Effector memory CD8-positive, alpha-beta T cell (primary cell): Measurements from ENCODE around the gene HIPK3.

ENCODE experiments used
- ATAC-seq: fragments of 150-1000 bp; cut with Tn5 transposase; replicated peaks from 2 replicates; pipeline ENCODE4 v1.10.0; 2021; ENCODE audit warnings: mild to moderate bottlenecking, moderate library complexity
- DNase-seq, 3 experiments: peaks; one replicate each; pipeline ENCODE4 v3.0.0; 2021
- H3K27ac Mint-ChIP-seq, 2 donors: one replicate each; pipeline ENCODE4 v1.8.0; 2022; ENCODE audit warnings: mild to moderate bottlenecking in 2 of 2, mixed read lengths in 2 of 2, moderate library complexity in 2 of 2
- H3K27me3 Mint-ChIP-seq, 2 donors: one replicate each; pipeline ENCODE4 v1.8.0; 2022; ENCODE audit warnings: mixed read lengths in 2 of 2
- H3K36me3 Mint-ChIP-seq: one replicate; pipeline ENCODE4 v1.8.0; 2022; ENCODE audit warnings: mild to moderate bottlenecking, moderate library complexity, mixed read lengths; ENCODE audit not compliant: insufficient read depth
- H3K4me1 Mint-ChIP-seq, 2 donors: one replicate each; pipeline ENCODE4 v1.8.0; 2022; ENCODE audit warnings: low read depth in 2 of 2, mixed read lengths in 2 of 2
- H3K4me3 Mint-ChIP-seq, 2 donors: one replicate each; pipeline ENCODE4 v1.8.0; 2022; ENCODE audit warnings: mild to moderate bottlenecking in 2 of 2, mixed read lengths in 2 of 2, moderate library complexity in 2 of 2
- H3K9me3 Mint-ChIP-seq, 2 donors: one replicate each; pipeline ENCODE4 v1.8.0; 2022; ENCODE audit warnings: mixed read lengths in 2 of 2

HIPK3 gene

GRCh38 chr11:33384220-33384619 is 127.0 kb downstream of the HIPK3 start:
- ATAC-seq: no peak
- Mint-ChIP-seq H3K36me3 (no peaks in the 10 kb centered on the region), H3K27ac (no peak overlapping the region), H3K9me3 (no peaks in the 10 kb centered on the region), H3K4me3 (no peak overlapping the region), H3K4me1 (no peaks in the 10 kb centered on the region), H3K27me3 (peaks cover 7 to 8% of the 10 kb centered on the region in 2 donors)
- no peak for DNase-seq

GRCh38 chr11:33387581-33387980 is 130.4 kb downstream of the HIPK3 start:
- H3K4me3 Mint-ChIP-seq: no peak overlapping the region
- no peaks in the 10 kb centered on the region for H3K4me1 Mint-ChIP-seq
- H3K27me3 Mint-ChIP-seq: peaks cover 17 to 33% of the 10 kb centered on the region in 2 donors
- H3K36me3 Mint-ChIP-seq: no peaks in the 10 kb centered on the region
- ATAC-seq (no peak), DNase-seq (no peak)
- no peaks in the 10 kb centered on the region for H3K9me3 Mint-ChIP-seq
- no peak overlapping the region for H3K27ac Mint-ChIP-seq

DNA sequence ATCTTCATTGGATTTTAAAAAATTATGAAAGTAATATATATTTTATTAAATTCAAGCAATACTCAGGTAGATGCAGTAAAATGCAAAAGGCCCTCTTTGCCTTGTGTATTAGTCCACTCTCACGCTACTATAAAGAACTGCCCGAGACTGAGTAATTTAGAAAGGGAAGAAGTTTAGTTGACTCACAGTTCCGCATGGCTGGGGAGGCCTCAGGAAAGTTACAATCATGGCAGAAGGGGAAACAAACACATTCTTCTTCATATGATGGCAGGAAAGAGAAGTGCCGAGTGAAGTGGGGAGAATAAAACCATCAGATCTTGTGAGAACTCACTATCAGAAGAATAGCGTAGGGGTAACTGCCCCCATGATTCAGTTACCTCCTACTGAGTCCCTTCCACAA is 130.8 kb downstream of the HIPK3 start:
- Mint-ChIP-seq H3K27ac (no peak overlapping the region), H3K36me3 (no peaks in the 10 kb centered on the region), H3K27me3 (peaks cover 21 to 37% of the 10 kb centered on the region in 2 donors), H3K9me3 (no peaks in the 10 kb centered on the region), H3K4me1 (no peaks in the 10 kb centered on the region), H3K4me3 (no peak overlapping the region)
- DNase-seq: no peak
- ATAC-seq: no peak

DNA sequence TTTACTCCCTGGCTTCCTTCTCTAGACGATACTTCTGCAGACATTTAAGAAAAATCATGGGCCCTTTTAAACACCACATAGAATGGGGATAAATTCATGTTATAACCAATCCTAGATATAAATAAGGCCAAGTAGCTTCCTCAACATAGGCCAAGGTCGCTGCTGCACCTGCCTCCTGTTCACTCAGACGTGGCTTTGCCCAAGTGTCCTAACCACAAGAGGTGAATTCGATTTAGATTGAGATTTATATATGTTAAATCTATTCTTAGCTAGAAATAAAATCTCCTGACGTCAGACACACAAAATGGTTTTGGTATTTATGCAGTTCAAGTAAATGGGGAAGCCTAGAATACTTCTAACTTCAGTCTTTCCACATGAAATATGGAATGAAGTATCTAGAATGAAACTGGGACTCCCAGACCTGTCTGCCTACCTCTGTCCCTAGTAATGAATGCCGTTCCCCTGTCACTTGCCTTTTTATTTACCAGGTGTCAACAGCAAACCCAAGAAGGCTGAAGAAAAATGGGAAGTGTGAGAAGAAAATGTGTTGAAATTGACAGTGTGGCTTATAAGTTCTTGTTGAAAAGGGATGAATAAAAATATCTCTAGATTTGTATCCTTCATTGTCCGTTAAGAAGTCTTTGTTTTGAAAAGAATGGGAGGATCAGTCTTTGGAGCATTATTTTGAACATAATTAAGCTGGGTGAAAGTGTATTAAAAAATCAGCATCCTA is 131.8 kb downstream of the HIPK3 start:
- Mint-ChIP-seq H3K36me3 (no peaks in the 10 kb centered on the region), H3K4me3 (no peak overlapping the region), H3K27me3 (peaks cover 28 to 46% of the 10 kb centered on the region in 2 donors), H3K4me1 (no peaks in the 10 kb centered on the region), H3K27ac (no peak overlapping the region), H3K9me3 (no peaks in the 10 kb centered on the region)
- no peak for ATAC-seq
- DNase-seq: no peak

GRCh38 chr11:33389635-33390034 is 132.5 kb downstream of the HIPK3 start:
- H3K4me1 Mint-ChIP-seq: no peaks in the 10 kb centered on the region
- H3K4me3 Mint-ChIP-seq: no peak overlapping the region
- DNase-seq: no peak
- peaks cover 28 to 47% of the 10 kb centered on the region in 2 donors for H3K27me3 Mint-ChIP-seq
- H3K36me3 Mint-ChIP-seq: no peaks in the 10 kb centered on the region
- no peak for ATAC-seq
- H3K27ac Mint-ChIP-seq: no peak overlapping the region
- H3K9me3 Mint-ChIP-seq: no peaks in the 10 kb centered on the region

GRCh38 chr11:33390944-33391892 is 134.0 kb downstream of the HIPK3 start:
- DNase-seq: no peak
- Mint-ChIP-seq H3K27me3 (peaks cover 33 to 47% of the 10 kb centered on the region in 2 donors), H3K4me1 (no peaks in the 10 kb centered on the region), H3K27ac (no peak overlapping the region), H3K36me3 (no peaks in the 10 kb centered on the region), H3K4me3 (no peak overlapping the region), H3K9me3 (no peaks in the 10 kb centered on the region)
- ATAC-seq: no peak

- H3K4me3 Mint-ChIP-seq: no peak overlapping the region
Measured at GRCh38 chr11:33391893-33392251, 134.7 kb downstream of the HIPK3 start.

DNA sequence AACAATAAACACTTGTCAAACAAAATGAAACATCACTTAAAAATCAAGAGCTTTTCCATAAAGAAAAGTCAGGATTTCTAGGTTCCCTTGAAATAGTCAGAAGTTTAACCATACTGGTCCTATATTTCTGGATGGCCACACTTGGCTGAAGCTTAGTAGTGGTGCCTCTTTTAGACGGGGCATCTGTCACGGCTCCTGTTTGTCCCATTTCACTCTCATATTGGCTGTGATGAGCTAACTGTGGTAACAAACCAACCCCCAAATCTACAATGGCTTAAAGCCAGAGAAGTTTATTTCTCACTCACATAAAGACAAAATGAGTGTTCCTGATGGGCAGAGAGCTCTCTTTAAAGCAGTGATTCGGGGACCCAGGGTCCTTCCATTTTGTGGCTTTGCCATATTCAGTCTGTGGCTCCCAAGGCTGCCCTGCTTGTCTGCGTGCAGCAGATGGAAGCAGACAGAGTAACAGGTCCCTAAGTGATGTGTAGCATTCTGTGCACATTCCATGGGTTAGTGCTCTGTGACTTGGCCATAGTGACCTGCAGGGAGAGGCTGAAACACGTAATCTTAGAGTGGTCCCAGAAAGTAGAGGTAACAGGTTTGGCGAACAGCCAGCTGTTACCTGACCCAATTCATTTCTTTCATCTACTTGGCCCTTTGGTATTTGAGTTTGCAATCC is 137.4 kb downstream of the HIPK3 start:
- Mint-ChIP-seq H3K4me1 (no peaks in the 10 kb centered on the region), H3K27me3 (peaks cover 30 to 42% of the 10 kb centered on the region in 2 donors), H3K9me3 (no peaks in the 10 kb centered on the region), H3K36me3 (no peaks in the 10 kb centered on the region), H3K27ac (no peak overlapping the region), H3K4me3 (no peak overlapping the region)
- no peak for ATAC-seq
- DNase-seq: no peak

More at GRCh38 chr11:33391893-33392251, 134.7 kb downstream of the HIPK3 start:
- Mint-ChIP-seq H3K36me3 (no peaks in the 10 kb centered on the region), H3K27me3 (peaks cover 36 to 47% of the 10 kb centered on the region in 2 donors), H3K27ac (no peak overlapping the region), H3K9me3 (no peaks in the 10 kb centered on the region), H3K4me1 (no peaks in the 10 kb centered on the region)
- DNase-seq (no peak), ATAC-seq (no peak)

- ATAC-seq: no peak
- Mint-ChIP-seq H3K27me3 (peaks cover 28 to 36% of the 10 kb centered on the region in 2 donors), H3K4me1 (no peaks in the 10 kb centered on the region), H3K9me3 (no peaks in the 10 kb centered on the region), H3K27ac (no peak overlapping the region), H3K4me3 (no peak overlapping the region), H3K36me3 (no peaks in the 10 kb centered on the region)
- DNase-seq: no peak
Measured at GRCh38 chr11:33396361-33396760, 139.2 kb downstream of the HIPK3 start.

GRCh38 chr11:33399421-33399820 is 142.2 kb downstream of the HIPK3 start:
- Mint-ChIP-seq H3K4me1 (no peaks in the 10 kb centered on the region), H3K4me3 (no peak overlapping the region), H3K36me3 (peaks cover 5% of the 10 kb centered on the region), H3K9me3 (no peaks in the 10 kb centered on the region), H3K27ac (no peak overlapping the region), H3K27me3 (peaks cover 21 to 42% of the 10 kb centered on the region in 2 donors)
- no peak for DNase-seq
- no peak for ATAC-seq

DNA sequence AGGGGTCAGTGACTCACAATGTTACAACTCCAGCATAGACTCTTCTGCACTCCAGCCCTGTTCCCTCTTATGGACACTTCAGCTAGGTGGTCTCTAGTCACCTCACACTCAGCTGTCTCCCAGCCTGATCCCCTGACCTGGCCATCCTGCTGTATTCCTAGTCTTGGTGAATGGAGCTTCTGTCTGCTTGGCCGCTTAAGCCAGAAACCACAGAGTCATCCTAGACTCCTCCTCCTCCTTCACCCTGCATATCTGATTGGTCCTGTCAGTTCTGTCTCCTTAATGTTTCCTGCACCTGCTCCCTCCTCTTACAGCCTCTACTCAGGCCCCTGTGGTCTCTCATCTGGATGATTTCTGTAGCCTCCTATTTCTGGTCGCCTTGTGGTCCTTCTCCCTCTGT is 144.9 kb downstream of the HIPK3 start:
- H3K27me3 Mint-ChIP-seq: peaks cover 13 to 42% of the 10 kb centered on the region in 2 donors
- DNase-seq: no peak
- no peak overlapping the region for H3K4me3 Mint-ChIP-seq

GRCh38 chr11:33403344-33403743 is 146.2 kb downstream of the HIPK3 start:
- DNase-seq (no peak), ATAC-seq (no peak)
- no peak overlapping the region for H3K4me3 Mint-ChIP-seq
- H3K9me3 Mint-ChIP-seq: no peaks in the 10 kb centered on the region
- H3K27ac Mint-ChIP-seq: no peak overlapping the region
- peaks cover 13 to 42% of the 10 kb centered on the region in 2 donors for H3K27me3 Mint-ChIP-seq
- no peaks in the 10 kb centered on the region for H3K4me1 Mint-ChIP-seq
- peaks cover 5% of the 10 kb centered on the region for H3K36me3 Mint-ChIP-seq

More for the DNA sequence above, 144.9 kb downstream of the HIPK3 start:
- peaks cover 5% of the 10 kb centered on the region for H3K36me3 Mint-ChIP-seq
- H3K9me3 Mint-ChIP-seq: no peaks in the 10 kb centered on the region
- no peak overlapping the region for H3K27ac Mint-ChIP-seq
- ATAC-seq: no peak
- H3K4me1 Mint-ChIP-seq: no peaks in the 10 kb centered on the region

- H3K27me3 Mint-ChIP-seq: peaks cover 33 to 39% of the 10 kb centered on the region in 2 donors
- ATAC-seq (no peak), DNase-seq (no peak)
- H3K27ac Mint-ChIP-seq: no peak overlapping the region
- no peak overlapping the region for H3K4me3 Mint-ChIP-seq
- H3K9me3 Mint-ChIP-seq: no peaks in the 10 kb centered on the region
- H3K36me3 Mint-ChIP-seq: peaks cover 5% of the 10 kb centered on the region
- H3K4me1 Mint-ChIP-seq: no peaks in the 10 kb centered on the region
Measured at GRCh38 chr11:33405834-33406602, 148.8 kb downstream of the HIPK3 start.
